Hepatocyte (in vitro differentiated cells): ENCODE results near the gene CYP3A4.

Source experiments
- CTCF ChIP-seq: fragments of 200-600 bp; sonication (generic); IDR thresholded peaks from 2 replicates; pipeline ENCODE4 v1.5.1; 2016; ENCODE audit warnings: antibody characterized with exemption, mild to moderate bottlenecking; ENCODE audit not compliant: poor library complexity
- EZH2 ChIP-seq: fragments of 200-600 bp; sonication (generic); IDR thresholded peaks from 2 replicates; pipeline ENCODE4 v1.6.1; 2016; ENCODE audit warnings: antibody characterized with exemption, mild to moderate bottlenecking, borderline replicate concordance
- EZH2phosphoT487 ChIP-seq: fragments of 200-600 bp; sonication (generic); IDR thresholded peaks from one replicate; pipeline ENCODE4 v1.6.1; 2018; ENCODE audit warnings: antibody characterized with exemption, mild to moderate bottlenecking, low read depth, moderate library complexity; ENCODE audit not compliant: unreplicated experiment, severe bottlenecking

- TF ChIP-seq CTCF (no peak), EZH2phosphoT487 (no peak), EZH2 (no peak)
Measured at GRCh38 chr7:99752356-99752755, 31.6 kb downstream of the CYP3A4 start.
